GM12892 (cell line): ENCODE measurements around the gene HGFAC.

Experiments used
- POLR2A ChIP-seq: IDR thresholded peaks from 2 replicates; pipeline ENCODE4 v1.6.1; 2011; ENCODE audit warnings: low read depth, low read length, control low read depth
- TAF1 ChIP-seq: IDR thresholded peaks from 2 replicates; pipeline ENCODE4 v1.6.1; 2011; ENCODE audit warnings: low read depth, mild to moderate bottlenecking, control low read depth, low read length, borderline replicate concordance

GRCh38 chr4:3476341-3476747 is 34.6 kb downstream of the HGFAC start:
- TF ChIP-seq POLR2A, result no peak
- no peak for TF ChIP-seq TAF1
